ENCODE results near the gene KAZN. TPM values are rescaled to one million over a fixed set of nuclear protein-coding genes. Genes with fewer than 3 reads are reported as not detected.

KAZN gene
- total and polyA plus RNA-seq, 9 donors, result 5.1 to 17.4 (median 14.3) TPM

GRCh38 chr1:14850563-14850962, 252.1 kb downstream of the KAZN start:
- 93% methylated on average over 3 of the region's 5 CpGs for WGBS (ENCODE audit: insufficient coverage)
- Histone ChIP-seq H3K9me3 (replicated peaks; ENCODE audit: control insufficient read depth, low read depth, low read length) (no peaks in the 10 kb centered on the region), H3K27ac (ENCODE audit: low read length) (no peak overlapping the region), H3K4me3 (ENCODE audit: low read length) (no peak overlapping the region), H3K27me3 (ENCODE audit: control insufficient read depth, insufficient read depth, low read length) (peaks cover 11% of the 10 kb centered on the region), H3K4me1 (ENCODE audit: control insufficient read depth, insufficient read depth, low read length) (peaks cover 6% of the 10 kb centered on the region), H3K36me3 (ENCODE audit: control insufficient read depth, insufficient read depth, low read length) (no peaks in the 10 kb centered on the region)
- no peak for DNase-seq

- Histone ChIP-seq H3K9me3 (replicated peaks; ENCODE audit: control insufficient read depth, low read depth, low read length) (no peaks in the 10 kb centered on the region), H3K4me1 (ENCODE audit: control insufficient read depth, insufficient read depth, low read length) (peaks cover 6% of the 10 kb centered on the region), H3K4me3 (ENCODE audit: low read length) (no peak overlapping the region), H3K36me3 (ENCODE audit: control insufficient read depth, insufficient read depth, low read length) (no peaks in the 10 kb centered on the region), H3K27ac (ENCODE audit: low read length) (no peak overlapping the region), H3K27me3 (ENCODE audit: control insufficient read depth, insufficient read depth, low read length) (peaks cover 11% of the 10 kb centered on the region)
- WGBS (ENCODE audit: insufficient coverage), result no CpG with 5 or more reads among the region's 9 CpGs
- DNase-seq, result no peak
Observed at GRCh38 chr1:14851760-14852159, 253.3 kb downstream of the KAZN start.

- Histone ChIP-seq H3K4me3 (ENCODE audit: low read length) (no peak overlapping the region), H3K27me3 (ENCODE audit: control insufficient read depth, insufficient read depth, low read length) (peaks cover 11% of the 10 kb centered on the region), H3K9me3 (replicated peaks; ENCODE audit: control insufficient read depth, low read depth, low read length) (no peaks in the 10 kb centered on the region), H3K27ac (ENCODE audit: low read length) (no peak overlapping the region), H3K36me3 (ENCODE audit: control insufficient read depth, insufficient read depth, low read length) (no peaks in the 10 kb centered on the region), H3K4me1 (ENCODE audit: control insufficient read depth, insufficient read depth, low read length) (peaks cover 6% of the 10 kb centered on the region)
- WGBS (ENCODE audit: insufficient coverage), result 81% methylated on average over 9 of the region's 9 CpGs
- no peak for DNase-seq
Observed at GRCh38 chr1:14852291-14852690, 253.8 kb downstream of the KAZN start.

GRCh38 chr1:14853518-14853917, 255.0 kb downstream of the KAZN start:
- H3K27ac ChIP-seq (ENCODE audit: low read length), result no peak overlapping the region
- H3K4me1 ChIP-seq (ENCODE audit: control insufficient read depth, insufficient read depth, low read length), result peaks cover 6% of the 10 kb centered on the region
- no peak overlapping the region for H3K4me3 ChIP-seq (ENCODE audit: low read length)
- H3K9me3 ChIP-seq (replicated peaks; ENCODE audit: control insufficient read depth, low read depth, low read length), result no peaks in the 10 kb centered on the region
- DNase-seq, result no peak
- H3K27me3 ChIP-seq (ENCODE audit: control insufficient read depth, insufficient read depth, low read length), result peaks cover 8% of the 10 kb centered on the region
- WGBS (ENCODE audit: insufficient coverage), result 68% methylated on average over 5 of the region's 5 CpGs
- H3K36me3 ChIP-seq (ENCODE audit: control insufficient read depth, insufficient read depth, low read length), result no peaks in the 10 kb centered on the region

- 80% methylated on average over 1 of the region's 3 CpGs for WGBS (ENCODE audit: insufficient coverage)
- Histone ChIP-seq H3K27me3 (ENCODE audit: control insufficient read depth, insufficient read depth, low read length) (peaks cover 8% of the 10 kb centered on the region), H3K4me1 (ENCODE audit: control insufficient read depth, insufficient read depth, low read length) (no peaks in the 10 kb centered on the region), H3K27ac (ENCODE audit: low read length) (no peak overlapping the region), H3K36me3 (ENCODE audit: control insufficient read depth, insufficient read depth, low read length) (no peaks in the 10 kb centered on the region), H3K9me3 (replicated peaks; ENCODE audit: control insufficient read depth, low read depth, low read length) (no peaks in the 10 kb centered on the region), H3K4me3 (ENCODE audit: low read length) (no peak overlapping the region)
- DNase-seq, result no peak
Observed at GRCh38 chr1:14855268-14855667, 256.8 kb downstream of the KAZN start.

- Histone ChIP-seq H3K27ac (ENCODE audit: low read length) (no peak overlapping the region), H3K36me3 (ENCODE audit: control insufficient read depth, insufficient read depth, low read length) (no peaks in the 10 kb centered on the region), H3K27me3 (ENCODE audit: control insufficient read depth, insufficient read depth, low read length) (peaks cover 5% of the 10 kb centered on the region), H3K4me3 (ENCODE audit: low read length) (no peak overlapping the region), H3K9me3 (replicated peaks; ENCODE audit: control insufficient read depth, low read depth, low read length) (no peaks in the 10 kb centered on the region), H3K4me1 (ENCODE audit: control insufficient read depth, insufficient read depth, low read length) (no peaks in the 10 kb centered on the region)
- 35% methylated on average over 4 of the region's 6 CpGs for WGBS (ENCODE audit: insufficient coverage)
- DNase-seq, result no peak
Observed at GRCh38 chr1:14855801-14856200, 257.3 kb downstream of the KAZN start.

DNA sequence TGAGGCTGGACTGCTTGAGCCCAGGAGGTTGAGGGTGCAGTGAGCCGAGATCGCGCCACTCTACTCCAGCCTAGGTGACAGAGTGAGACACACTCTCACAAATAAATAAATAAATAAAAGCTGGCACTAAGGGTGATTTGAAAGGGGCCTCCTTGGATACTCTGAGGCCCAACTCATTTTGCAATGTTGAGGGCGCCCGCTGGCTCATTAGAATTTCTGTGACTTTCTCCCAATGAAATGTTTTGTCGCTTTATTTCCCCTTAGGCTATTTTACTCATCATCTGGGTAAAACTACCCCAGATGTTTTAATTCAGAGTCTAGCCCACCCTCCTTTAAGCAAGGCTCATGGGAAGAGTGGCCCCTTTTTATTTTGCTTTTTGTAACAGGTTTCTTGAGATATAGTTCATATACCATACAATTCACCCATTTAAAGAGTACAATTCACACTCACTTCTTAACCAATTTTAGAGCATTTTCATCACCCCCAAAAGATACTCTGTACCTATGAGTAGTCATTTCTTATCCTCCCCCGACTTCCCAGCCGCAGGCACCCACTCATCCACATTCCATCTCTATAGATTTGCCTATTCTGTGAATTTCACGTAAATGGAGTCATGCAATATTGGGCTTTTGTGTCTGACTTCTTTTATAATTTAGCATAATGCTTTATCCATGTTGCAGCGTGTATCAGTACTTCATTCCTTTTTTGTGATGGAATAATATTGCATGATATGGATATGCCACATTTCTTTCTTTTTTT, 259.1 kb downstream of the KAZN start:
- Histone ChIP-seq H3K4me3 (ENCODE audit: low read length) (no peak overlapping the region), H3K27ac (ENCODE audit: low read length) (no peak overlapping the region), H3K27me3 (ENCODE audit: control insufficient read depth, insufficient read depth, low read length) (peaks cover 5% of the 10 kb centered on the region), H3K36me3 (ENCODE audit: control insufficient read depth, insufficient read depth, low read length) (no peaks in the 10 kb centered on the region), H3K9me3 (replicated peaks; ENCODE audit: control insufficient read depth, low read depth, low read length) (no peaks in the 10 kb centered on the region), H3K4me1 (ENCODE audit: control insufficient read depth, insufficient read depth, low read length) (no peaks in the 10 kb centered on the region)
- WGBS (ENCODE audit: insufficient coverage), result 86% methylated on average over 1 of the region's 10 CpGs
- DNase-seq, result no peak

DNA sequence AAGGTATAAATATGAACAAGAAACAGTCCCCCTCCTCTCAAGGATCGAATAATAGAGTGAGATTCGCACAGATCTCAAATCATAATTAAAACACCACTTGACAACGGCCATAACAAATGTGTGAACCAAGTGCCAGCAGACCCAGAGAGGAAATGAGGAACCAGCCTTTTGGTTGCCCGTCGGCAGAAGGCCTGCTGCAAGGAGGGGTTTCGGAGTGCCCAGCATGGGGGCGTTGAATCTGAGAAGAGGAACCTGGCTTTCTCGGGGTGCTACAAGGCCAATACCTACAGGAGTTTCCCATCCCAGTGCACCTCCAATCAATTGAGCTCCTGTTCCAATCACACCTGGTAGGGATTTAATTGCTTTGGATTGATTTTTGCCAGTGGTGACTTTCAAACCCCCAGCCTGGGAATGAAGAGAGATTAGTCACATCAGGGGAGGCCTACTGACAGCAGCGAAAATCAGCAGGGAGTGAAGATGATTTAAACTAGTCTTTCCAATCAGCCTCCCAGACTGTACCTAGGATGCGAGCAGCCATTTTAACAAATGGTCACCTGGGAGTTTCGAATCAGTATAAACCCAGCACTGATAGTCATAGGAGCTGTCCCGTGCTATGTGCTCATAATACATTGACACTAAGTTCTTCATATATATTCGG, 263.8 kb downstream of the KAZN start:
- 81% methylated on average over 9 of the region's 13 CpGs for WGBS (ENCODE audit: insufficient coverage)
- H3K27ac ChIP-seq (ENCODE audit: low read length), result no peak overlapping the region
- DNase-seq, result no peak
- H3K27me3 ChIP-seq (ENCODE audit: control insufficient read depth, insufficient read depth, low read length), result no peaks in the 10 kb centered on the region
- no peaks in the 10 kb centered on the region for H3K4me1 ChIP-seq (ENCODE audit: control insufficient read depth, insufficient read depth, low read length)
- H3K4me3 ChIP-seq (ENCODE audit: low read length), result no peak overlapping the region
- H3K9me3 ChIP-seq (replicated peaks; ENCODE audit: control insufficient read depth, low read depth, low read length), result no peaks in the 10 kb centered on the region
- no peaks in the 10 kb centered on the region for H3K36me3 ChIP-seq (ENCODE audit: control insufficient read depth, insufficient read depth, low read length)

DNA sequence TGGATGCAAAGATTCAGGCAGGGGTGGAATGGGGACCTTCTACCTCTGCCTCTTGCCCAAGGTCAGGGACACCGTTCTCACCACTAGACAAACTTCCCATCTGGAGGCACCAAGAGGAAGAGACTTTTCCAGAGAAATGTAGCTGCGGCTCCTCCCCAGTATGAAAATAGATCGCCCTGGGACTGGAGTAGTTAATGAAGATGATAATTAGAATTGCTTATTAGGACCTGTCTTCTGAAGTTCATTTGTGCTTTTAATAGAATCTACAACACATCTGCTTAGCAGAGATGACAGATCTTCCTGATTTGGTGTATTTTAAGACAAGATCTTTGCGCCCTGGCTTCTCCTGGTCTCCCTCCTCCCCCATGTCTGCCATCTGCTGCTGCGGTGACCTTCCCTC, 266.6 kb downstream of the KAZN start:
- no peaks in the 10 kb centered on the region for H3K9me3 ChIP-seq (replicated peaks; ENCODE audit: control insufficient read depth, low read depth, low read length)
- no peaks in the 10 kb centered on the region for H3K4me1 ChIP-seq (ENCODE audit: control insufficient read depth, insufficient read depth, low read length)
- WGBS (ENCODE audit: insufficient coverage), result 86% methylated on average over 1 of the region's 5 CpGs
- H3K27me3 ChIP-seq (ENCODE audit: control insufficient read depth, insufficient read depth, low read length), result no peaks in the 10 kb centered on the region
- H3K4me3 ChIP-seq (ENCODE audit: low read length), result no peak overlapping the region
- DNase-seq, result no peak
- no peaks in the 10 kb centered on the region for H3K36me3 ChIP-seq (ENCODE audit: control insufficient read depth, insufficient read depth, low read length)
- H3K27ac ChIP-seq (ENCODE audit: low read length), result no peak overlapping the region

DNA sequence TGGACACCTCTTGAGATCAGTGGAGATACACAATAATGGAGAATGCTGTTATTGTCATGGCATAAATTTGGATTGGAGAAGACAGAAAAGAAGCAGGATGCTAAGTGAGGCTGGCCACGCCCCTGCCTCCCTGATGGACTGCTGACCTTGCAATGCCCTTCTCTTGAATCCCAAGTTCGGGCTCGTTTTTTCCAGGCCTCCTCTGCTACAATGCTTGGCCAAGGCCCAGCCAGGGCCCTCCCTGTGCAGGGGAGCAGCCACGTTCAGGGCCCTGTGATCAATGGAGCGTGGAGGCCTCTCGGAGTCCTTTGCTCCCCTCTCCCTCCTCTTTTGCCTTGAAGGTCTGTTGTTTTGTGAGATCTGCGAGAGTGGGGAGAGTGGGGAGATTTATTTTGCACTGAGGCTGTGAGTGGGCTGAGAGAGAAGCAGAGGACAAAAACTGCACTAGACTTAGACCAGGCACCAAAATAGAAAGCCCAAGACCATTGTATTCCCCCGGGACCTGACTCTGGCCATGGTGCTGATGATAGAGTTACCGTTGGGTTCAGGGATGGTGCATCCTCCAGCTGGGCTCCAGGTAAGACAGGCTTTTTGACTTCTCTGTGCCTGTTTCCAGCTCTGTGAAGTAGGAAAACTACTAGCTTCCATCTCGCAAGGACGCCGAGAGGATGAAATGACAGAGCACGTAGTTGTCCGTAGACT, 268.6 kb downstream of the KAZN start:
- DNase-seq, result peak; percentile 15

More for the DNA sequence above, 268.6 kb downstream of the KAZN start:
- Histone ChIP-seq H3K4me1 (ENCODE audit: control insufficient read depth, insufficient read depth, low read length) (no peaks in the 10 kb centered on the region), H3K9me3 (replicated peaks; ENCODE audit: control insufficient read depth, low read depth, low read length) (no peaks in the 10 kb centered on the region), H3K27me3 (ENCODE audit: control insufficient read depth, insufficient read depth, low read length) (no peaks in the 10 kb centered on the region), H3K4me3 (ENCODE audit: low read length) (no peak overlapping the region), H3K27ac (ENCODE audit: low read length) (no peak overlapping the region), H3K36me3 (ENCODE audit: control insufficient read depth, insufficient read depth, low read length) (no peaks in the 10 kb centered on the region)
- WGBS (ENCODE audit: insufficient coverage), result 55% methylated on average over 5 of the region's 14 CpGs
